Measurements from ENCODE around the gene ARID5B.

- no peak for TF ChIP-seq CTCF (IDR thresholded peaks at IDR 0.05)
- no peak for TF ChIP-seq POLR2A (IDR thresholded peaks at IDR 0.05)
Observed at GRCh38 chr10:61949687-61950086, 48.2 kb downstream of the ARID5B start.

All from Peyer's patch (tissue), 4 donors.